NB4 (cell line): ENCODE results near the gene HSD17B12.

Experiments
- POLR2A ChIP-seq: IDR thresholded peaks from 2 replicates; pipeline ENCODE4 v1.6.1; 2011; ENCODE audit warnings: mild to moderate bottlenecking; ENCODE audit not compliant: insufficient read length; ENCODE audit errors: extremely low read depth
- TF ChIP-seq, protein P1 (sequence below): IDR thresholded peaks from one replicate; pipeline ENCODE4 v1.5.1; 2012; ENCODE audit warnings: low read depth, low read length

DNA sequence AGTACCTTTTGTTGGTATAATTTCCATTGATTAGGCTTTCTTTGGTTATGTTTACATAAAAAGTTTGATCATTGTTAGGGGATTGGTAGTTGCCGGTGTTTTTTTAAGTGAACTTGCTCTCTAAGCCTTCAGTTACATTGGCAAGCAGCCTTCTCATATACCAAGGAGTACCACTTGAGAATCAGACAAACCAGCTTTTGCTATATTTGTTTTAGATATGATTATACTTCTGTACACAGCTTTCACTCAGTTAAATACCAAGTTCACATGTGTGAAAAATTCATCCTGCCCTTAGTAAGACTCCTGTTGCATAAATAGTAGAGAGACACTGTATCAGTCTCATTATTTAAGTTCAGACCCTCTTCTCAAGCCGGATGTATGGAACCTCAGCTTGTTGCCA lies 222.5 kb downstream of the HSD17B12 start:
- TF ChIP-seq, protein P1, sequence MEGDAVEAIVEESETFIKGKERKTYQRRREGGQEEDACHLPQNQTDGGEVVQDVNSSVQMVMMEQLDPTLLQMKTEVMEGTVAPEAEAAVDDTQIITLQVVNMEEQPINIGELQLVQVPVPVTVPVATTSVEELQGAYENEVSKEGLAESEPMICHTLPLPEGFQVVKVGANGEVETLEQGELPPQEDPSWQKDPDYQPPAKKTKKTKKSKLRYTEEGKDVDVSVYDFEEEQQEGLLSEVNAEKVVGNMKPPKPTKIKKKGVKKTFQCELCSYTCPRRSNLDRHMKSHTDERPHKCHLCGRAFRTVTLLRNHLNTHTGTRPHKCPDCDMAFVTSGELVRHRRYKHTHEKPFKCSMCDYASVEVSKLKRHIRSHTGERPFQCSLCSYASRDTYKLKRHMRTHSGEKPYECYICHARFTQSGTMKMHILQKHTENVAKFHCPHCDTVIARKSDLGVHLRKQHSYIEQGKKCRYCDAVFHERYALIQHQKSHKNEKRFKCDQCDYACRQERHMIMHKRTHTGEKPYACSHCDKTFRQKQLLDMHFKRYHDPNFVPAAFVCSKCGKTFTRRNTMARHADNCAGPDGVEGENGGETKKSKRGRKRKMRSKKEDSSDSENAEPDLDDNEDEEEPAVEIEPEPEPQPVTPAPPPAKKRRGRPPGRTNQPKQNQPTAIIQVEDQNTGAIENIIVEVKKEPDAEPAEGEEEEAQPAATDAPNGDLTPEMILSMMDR = no peak
- no peak for TF ChIP-seq POLR2A
